NCI-H1436 (cell line): ENCODE measurements around the gene SGCD.

Experiments used
- DNase-seq: peaks from one replicate; lab custom pipeline; 2025; lab: John Stamatoyannopoulos, UW

The SGCD gene

GRCh38 chr5:156459812-156460385 is 132.9 kb downstream of the SGCD start:
- DNase-seq = no peak

- no peak for DNase-seq
Measured at GRCh38 chr5:156460471-156460870, 133.5 kb downstream of the SGCD start.

- no peak for DNase-seq
Measured at GRCh38 chr5:156466871-156467270, 139.9 kb downstream of the SGCD start.

GRCh38 chr5:156469636-156470035 is 142.7 kb downstream of the SGCD start:
- no peak for DNase-seq

GRCh38 chr5:156471893-156472292 is 144.9 kb downstream of the SGCD start:
- DNase-seq = no peak

- no peak for DNase-seq
Measured at GRCh38 chr5:156473269-156473908, 146.4 kb downstream of the SGCD start.

- no peak for DNase-seq
Measured at GRCh38 chr5:156474251-156474650, 147.3 kb downstream of the SGCD start.

- DNase-seq = no peak
Measured at GRCh38 chr5:156475182-156476157, 148.5 kb downstream of the SGCD start.

- no peak for DNase-seq
Measured at GRCh38 chr5:156476158-156476551, 149.2 kb downstream of the SGCD start.

GRCh38 chr5:156476678-156477077 is 149.7 kb downstream of the SGCD start:
- no peak for DNase-seq

GRCh38 chr5:156477196-156477595 is 150.2 kb downstream of the SGCD start:
- no peak for DNase-seq

- DNase-seq = no peak
Measured at GRCh38 chr5:156479849-156480248, 152.9 kb downstream of the SGCD start.

- no peak for DNase-seq
Measured at GRCh38 chr5:156481741-156482140, 154.8 kb downstream of the SGCD start.

- no peak for DNase-seq
Measured at GRCh38 chr5:156482818-156483217, 155.9 kb downstream of the SGCD start.

GRCh38 chr5:156486394-156487238 is 159.7 kb downstream of the SGCD start:
- no peak for DNase-seq

GRCh38 chr5:156491766-156492165 is 164.8 kb downstream of the SGCD start:
- no peak for DNase-seq

GRCh38 chr5:156496291-156496690 is 169.3 kb downstream of the SGCD start:
- no peak for DNase-seq

- no peak for DNase-seq
Measured at GRCh38 chr5:156497804-156498208, 170.8 kb downstream of the SGCD start.

GRCh38 chr5:156498226-156498980 is 171.4 kb downstream of the SGCD start:
- no peak for DNase-seq

- no peak for DNase-seq
Measured at GRCh38 chr5:156500755-156501154, 173.8 kb downstream of the SGCD start.

GRCh38 chr5:156505101-156505500 is 178.1 kb downstream of the SGCD start:
- no peak for DNase-seq
